NCI-H146 (cell line): ENCODE data around the gene MBD4.
"Not testable (repeated sequence)": the region's sequence is repeated elsewhere in the genome, so short reads cannot be mapped to it uniquely, and the experiment has no call there.

ENCODE experiments used
- DNase-seq: peaks from one replicate; lab custom pipeline; 2025; lab: John Stamatoyannopoulos, UW

Gene MBD4

DNA sequence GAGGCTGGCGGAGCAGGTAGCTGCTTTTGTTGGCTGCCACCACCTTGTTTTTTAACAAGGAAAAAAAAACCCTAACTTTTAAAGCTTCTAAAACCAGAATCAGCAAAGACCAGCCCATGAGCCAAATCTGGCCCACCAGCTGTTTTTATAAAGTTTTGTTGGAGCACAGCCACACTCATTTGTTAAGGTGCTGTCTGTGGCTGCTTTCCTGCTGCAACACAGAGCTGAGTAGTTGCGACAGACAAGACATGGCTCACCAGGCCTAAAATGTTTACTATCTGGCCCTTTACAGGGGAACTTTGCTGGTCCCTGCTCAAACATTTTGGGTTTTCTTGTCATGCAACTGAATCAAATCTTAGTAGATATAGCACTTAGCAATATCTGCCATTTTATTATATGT, 30.2 kb downstream of the MBD4 start:
- DNase-seq: no peak

- no peak for DNase-seq
Observed at GRCh38 chr3:129404610-129405009, 35.1 kb downstream of the MBD4 start.

DNA sequence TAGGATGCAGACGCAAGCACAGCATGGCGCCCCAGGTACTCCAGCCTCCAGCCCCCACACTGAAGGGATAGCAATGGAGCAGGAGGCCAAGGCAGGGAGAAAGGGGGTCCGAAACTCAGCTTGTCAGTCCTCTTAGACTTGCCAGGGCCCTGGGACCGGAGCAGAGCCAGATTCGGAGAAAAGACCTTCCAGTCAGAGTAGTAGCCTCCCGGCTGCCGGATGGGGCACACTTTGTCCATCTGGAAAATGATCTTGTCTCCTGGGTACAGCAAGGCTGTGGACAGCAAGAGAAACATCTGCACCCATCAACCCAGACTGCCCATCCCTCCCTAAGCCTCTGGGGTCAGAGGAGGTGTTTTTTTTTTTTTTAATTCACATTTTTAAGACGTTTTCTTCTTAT, 35.6 kb downstream of the MBD4 start:
- no peak for DNase-seq

GRCh38 chr3:129403450-129403849, 36.3 kb downstream of the MBD4 start:
- DNase-seq: no peak

GRCh38 chr3:129402616-129403015, 37.1 kb downstream of the MBD4 start:
- DNase-seq: no peak

DNA sequence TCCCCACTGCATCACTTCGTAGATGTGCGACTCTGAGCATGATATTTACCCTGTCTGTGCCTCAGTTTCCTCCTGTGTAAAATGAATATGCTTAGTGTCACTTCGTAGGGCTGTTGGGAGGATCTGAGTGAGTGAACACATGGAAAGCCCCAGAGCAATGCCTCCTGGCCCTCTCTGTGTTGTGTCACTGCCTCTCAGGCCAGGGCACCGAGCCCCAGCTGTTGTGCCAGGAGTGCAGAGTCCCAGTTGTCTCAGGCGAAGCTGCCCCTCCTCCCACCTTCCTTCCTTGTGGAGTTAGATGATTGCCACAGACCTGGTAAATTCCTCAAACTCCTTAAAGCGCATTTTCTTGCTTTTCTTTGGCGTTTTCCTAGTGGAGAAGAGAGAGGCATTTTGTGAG, 37.5 kb downstream of the MBD4 start:
- DNase-seq: no peak

DNA sequence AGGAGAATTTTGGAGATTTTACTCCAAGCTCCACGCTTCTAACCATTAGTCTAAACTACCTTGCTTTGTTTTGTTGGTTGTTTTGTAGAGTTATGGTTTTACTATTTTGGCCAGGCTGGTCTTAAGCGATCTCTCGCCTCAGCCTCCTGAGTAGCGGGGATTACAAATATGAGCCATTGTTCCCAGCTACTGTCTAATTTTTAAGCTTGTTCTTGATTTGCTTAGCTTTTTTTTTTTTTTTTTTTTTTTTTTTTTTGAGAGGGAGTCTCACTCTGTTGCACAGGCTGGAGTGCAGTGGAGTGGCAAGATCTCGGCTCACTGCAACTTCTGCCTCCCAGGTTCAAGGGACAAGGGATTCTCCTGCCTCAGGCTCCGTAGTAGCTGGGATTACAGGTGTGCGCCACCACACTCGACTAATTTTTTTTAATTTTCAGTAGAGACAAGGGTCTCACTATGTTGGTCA, 39.8 kb downstream of the MBD4 start:
- no peak for DNase-seq

DNA sequence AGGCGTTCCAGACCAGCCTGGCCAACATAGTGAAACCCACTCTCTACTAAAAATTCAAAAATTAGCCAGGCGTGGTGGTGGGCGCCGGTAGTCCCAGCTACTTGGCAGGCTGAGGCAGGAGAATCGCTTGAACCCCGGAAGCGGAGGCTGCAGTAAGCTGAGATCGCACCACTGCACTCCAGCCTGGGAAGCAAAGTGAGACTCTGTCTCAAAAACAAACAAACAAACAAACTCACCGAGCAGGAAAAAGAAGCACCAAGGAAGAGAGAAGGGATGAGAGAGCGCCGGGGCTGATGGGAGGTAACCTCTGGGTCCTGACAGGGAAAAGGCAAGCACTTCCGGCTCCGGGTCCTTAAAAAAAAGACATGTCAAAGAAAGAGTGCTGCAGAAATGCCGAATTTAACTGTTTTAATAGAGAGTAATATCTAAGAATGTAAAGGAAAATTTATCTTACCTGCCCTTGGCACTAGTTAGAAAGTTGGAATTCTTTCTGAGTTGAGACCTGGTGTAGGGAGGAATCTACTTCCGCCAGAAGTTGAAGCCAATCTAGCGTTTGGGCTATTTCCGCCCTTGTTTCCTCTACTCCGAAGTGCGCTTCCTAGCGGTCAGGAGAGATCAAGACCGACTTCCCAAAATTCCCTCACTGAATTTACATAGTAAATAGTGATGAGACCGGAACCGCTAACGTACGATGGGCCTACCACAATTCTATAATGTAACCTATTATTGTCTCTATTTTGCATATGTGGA, 40.4 kb downstream of the MBD4 start:
- DNase-seq: peak; percentile 97

DNA sequence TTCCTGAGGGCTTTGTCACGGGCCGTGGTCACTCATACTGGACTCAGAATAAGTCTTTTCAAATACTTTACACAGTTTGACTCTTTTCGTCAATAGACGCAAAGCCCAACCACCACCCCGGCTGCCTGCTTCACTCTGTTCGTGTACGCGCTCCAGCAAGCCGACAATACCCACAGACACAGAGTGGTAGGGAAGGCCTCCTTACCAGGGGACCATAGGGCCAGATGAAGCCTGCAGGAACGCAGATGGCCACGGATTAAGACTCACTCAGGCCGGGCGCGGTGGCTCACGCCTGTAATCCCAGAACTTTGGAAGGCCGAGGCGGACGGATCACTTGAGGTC, 41.0 kb downstream of the MBD4 start:
- peak; percentile 38 for DNase-seq

DNA sequence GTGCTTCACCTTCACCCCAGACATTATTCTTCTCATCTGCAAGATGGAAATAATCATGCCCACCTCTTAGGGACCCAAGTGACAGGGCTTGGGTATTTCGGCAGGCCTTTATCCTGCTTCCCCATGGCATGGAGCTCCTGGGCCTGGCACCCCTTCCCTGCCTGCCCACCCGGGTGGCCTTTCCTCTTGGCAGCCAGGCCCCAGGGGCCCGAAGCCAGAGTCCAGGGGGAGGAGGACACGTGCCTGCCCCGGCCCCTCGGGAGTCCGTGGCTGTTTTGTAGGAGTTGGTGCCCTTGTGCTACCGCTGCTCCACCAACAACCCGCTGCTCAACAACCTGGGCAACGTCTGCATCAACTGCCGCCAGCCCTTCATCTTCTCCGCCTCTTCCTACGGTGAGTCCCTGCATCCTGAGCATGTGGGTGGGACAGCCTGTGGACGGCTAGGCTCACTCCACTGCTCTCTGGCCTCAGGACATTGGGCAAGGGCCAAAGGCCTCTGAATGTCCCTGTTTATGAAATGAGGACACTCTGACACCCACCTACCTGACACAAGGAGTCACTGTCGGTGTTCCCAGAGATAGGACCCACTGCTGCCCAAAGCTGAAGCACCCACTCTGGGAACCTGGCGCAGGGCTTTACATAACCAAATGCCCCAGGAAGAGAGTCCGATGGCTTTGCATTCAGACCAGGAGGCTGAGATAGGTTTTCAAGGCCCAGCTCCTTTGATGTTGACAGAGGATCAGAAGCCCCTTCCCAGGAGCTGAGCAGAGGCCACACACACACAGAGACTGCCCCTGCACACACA, 45.8 kb downstream of the MBD4 start:
- not testable (repeated sequence) for DNase-seq

GRCh38 chr3:129393271-129393670, 46.5 kb downstream of the MBD4 start:
- no peak for DNase-seq

DNA sequence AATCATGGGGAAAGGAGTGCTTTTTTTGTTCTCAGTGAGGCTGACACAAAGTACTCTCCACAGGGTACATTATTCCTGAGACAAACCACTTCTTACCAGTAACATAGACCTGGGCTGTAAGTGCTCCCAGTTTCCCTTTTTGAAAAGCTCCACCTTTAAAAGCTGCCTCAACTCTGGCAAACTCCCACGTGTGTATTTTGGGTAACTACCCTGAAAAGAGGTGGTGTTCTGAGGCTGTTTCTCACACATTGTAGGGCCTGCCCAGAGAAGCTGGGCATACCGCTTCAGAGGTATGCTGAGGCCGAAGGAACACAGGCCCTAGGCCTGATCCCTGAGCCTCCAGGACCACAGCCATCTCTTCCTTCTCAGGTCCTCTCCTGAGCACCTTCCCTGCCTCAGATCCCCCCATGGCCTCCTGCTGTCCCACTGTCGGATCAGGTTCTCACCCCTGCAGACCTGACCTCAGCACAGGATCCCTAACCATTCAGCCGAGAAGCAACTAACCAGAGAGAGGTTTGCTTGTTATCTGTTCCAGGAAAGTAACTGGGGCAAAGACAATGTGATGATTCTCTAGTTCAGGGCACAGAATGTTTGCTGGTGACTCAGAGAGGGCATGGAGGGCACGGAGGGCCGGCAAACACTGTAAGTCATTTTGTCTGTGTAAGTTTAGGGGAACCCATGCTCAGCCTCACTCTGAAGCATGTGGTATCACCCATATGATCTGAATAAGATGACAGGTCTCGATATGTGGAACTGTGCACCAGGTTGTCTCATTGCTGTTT, 47.5 kb downstream of the MBD4 start:
- not testable (repeated sequence) for DNase-seq

- DNase-seq: not testable (repeated sequence)
Observed at GRCh38 chr3:129391583-129391982, 48.2 kb downstream of the MBD4 start.

DNA sequence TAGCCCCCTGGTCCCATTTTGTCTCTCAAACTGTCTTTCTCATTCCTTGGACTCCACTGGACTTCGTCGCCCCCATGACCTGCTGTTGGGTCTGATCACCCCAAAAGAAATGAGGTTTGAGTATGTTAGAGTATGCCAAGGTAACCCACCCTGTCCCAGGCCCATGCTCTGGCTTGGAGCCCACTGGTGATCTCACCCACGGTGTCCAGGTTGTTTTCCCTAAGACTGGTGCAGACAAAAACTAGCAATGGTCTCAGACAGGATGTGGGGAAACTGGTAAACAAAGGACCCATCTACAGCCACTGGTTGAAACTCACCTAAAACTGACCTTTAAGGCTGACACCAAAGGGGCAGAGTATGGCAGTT, 50.2 kb downstream of the MBD4 start:
- DNase-seq: no peak

- DNase-seq: not testable (repeated sequence)
Observed at GRCh38 chr3:129388791-129389571, 50.8 kb downstream of the MBD4 start.

- DNase-seq: no peak
Observed at GRCh38 chr3:129387487-129387886, 52.3 kb downstream of the MBD4 start.

DNA sequence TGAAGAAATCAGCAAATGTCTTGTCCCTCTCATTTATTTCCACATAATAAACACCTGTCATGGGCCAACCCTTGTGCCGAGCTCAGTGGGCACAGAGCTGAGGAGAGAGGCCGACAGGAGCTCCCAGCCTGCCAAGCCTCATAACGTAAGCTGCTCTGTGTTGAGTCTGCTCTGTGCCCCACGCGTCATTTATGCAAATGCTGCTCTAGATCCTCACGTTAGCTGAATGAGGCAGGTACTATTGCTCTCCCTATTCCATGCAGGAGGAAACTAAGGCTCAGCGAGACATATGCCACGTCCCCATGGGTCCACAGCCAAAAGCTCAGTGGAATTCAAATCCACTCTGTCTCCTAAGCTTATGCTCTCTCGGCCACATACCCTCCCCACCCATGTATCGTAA, 52.8 kb downstream of the MBD4 start:
- no peak for DNase-seq

- not testable (repeated sequence) for DNase-seq
Observed at GRCh38 chr3:129385507-129385906, 54.2 kb downstream of the MBD4 start.

GRCh38 chr3:129384594-129385323, 55.0 kb downstream of the MBD4 start:
- DNase-seq: no peak

DNA sequence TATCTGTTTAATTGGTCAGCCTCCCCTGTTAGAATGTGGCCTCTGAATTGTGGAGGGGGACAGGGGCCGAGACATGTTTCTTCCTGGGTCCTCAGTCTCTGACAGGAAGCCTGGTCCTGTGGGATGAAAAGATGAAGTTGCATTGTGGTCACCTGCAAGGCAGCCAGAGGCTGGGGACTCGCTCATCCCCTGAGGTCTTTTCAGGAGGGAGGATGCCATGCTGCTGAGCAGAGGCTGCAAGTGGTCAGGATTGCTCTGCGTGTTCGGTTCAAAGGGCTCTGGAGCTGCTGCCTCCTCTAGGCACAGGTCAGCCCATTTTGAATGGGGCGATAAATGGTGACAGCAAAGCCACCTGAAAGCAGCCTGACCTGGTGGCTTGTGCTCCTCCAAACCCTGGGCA, 55.6 kb downstream of the MBD4 start:
- DNase-seq: not testable (repeated sequence)

DNA sequence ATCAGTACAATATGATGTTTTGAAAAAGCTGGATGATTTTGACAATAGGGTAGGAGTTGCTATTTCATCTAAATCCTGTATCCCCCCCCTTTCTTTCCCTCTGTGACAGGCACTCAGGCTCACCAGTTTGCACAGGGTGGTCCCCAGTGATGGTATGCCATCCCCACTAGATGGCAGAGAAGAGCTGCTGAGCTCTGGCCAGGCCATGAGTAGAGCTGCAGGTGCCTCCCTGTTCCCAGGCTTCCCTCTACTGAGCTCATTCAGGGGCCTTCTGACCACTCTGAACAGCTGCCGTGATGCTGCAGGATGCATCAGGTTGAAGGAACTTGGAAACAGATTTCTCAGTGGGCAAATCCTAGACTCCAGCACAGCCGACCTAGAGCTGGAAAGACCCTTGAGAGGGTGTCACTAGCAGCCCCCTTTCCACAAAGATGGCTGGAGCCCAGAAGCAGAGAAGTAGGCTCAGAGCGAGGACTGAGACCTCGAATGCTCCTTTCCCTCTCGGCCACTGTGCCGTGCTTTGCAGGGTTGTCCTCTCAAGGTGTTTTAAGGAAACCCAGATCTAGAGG, 56.4 kb downstream of the MBD4 start:
- DNase-seq: peak; percentile 76
